Choroid plexus epithelial cell (primary cell): ENCODE results near the gene ANXA11.
"Not testable (repeated sequence)": the region's sequence is repeated elsewhere in the genome, so short reads cannot be mapped to it uniquely, and the experiment has no call there.

Source experiments
- DNase-seq: peaks from one replicate; pipeline ENCODE4 v3.0.0-alpha.2; 2010; ENCODE audit warnings: low read depth
- H3K4me3 ChIP-seq: 2 replicates; pipeline ENCODE4 v1.5.1; 2011; ENCODE audit warnings: low read depth, mild to moderate bottlenecking, control low read depth, low read length, moderate library complexity
- TF ChIP-seq, protein P1 (sequence below): conservative IDR thresholded peaks from 2 replicates; pipeline ENCODE4 v1.5.1; 2011; ENCODE audit warnings: low read depth, mild to moderate bottlenecking, control low read depth, inconsistent platforms, low read length, moderate library complexity

Gene ANXA11

DNA sequence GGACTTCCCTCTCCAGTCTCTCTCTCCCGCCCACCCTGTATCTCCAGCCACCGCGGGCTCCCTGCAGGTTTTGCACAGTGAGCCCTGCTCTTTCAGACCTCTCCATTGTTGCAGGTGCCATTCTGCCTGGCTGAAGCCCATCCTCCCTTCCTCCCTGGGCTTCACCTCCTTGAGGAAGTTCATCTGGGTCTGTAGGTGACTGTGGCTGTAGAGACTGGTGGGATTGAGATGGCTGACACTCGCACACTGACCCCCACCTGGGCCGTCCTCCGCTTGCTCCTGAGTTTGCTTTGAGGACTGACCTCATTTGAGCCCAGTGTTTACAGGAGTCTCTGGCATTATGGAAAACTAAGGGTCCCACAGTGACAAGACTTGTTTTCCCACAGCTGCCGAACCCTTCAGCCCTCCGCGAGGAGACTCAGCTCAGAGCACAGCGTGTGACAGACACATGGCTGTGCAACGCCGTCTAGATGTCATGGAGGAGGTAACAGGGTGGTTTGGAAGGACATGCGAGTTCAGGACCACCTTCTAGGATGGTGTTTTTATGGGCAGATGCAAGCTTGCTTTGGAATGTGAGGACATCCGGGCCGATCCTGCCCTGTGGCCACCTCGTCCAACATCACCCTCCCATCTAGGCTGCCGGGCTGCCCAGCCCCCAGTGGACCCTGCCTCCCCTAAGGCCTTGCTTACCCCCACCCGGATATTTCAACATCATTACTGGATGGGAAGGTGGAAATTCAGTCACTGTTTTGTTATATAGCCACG lies 63.5 kb downstream of the ANXA11 start:
- H3K4me3 ChIP-seq = no peak overlapping the region
- DNase-seq = no peak
- TF ChIP-seq, protein P1, sequence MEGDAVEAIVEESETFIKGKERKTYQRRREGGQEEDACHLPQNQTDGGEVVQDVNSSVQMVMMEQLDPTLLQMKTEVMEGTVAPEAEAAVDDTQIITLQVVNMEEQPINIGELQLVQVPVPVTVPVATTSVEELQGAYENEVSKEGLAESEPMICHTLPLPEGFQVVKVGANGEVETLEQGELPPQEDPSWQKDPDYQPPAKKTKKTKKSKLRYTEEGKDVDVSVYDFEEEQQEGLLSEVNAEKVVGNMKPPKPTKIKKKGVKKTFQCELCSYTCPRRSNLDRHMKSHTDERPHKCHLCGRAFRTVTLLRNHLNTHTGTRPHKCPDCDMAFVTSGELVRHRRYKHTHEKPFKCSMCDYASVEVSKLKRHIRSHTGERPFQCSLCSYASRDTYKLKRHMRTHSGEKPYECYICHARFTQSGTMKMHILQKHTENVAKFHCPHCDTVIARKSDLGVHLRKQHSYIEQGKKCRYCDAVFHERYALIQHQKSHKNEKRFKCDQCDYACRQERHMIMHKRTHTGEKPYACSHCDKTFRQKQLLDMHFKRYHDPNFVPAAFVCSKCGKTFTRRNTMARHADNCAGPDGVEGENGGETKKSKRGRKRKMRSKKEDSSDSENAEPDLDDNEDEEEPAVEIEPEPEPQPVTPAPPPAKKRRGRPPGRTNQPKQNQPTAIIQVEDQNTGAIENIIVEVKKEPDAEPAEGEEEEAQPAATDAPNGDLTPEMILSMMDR = no peak

DNA sequence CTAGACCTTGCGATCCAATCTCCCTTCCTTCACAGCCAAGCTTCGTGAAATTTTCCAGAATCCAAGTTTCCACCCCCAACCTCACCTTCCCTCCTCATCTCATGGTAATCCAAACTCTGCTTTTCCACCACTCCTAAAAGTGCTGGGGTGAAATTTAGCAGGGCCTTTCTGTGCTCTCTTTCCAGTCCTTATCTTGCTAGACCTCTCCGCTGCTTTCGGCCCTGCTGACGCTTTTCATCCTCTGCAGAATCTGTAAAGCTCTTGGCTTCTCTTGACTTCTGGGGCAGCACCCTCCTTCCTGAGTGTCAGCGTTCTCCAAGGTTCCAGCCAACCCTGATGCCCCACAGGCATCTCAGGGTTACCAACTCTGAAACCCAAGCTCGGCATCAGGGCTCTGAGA lies 65.1 kb downstream of the ANXA11 start:
- H3K4me3 ChIP-seq = no peak overlapping the region
- TF ChIP-seq, protein P1 = no peak
- DNase-seq = no peak

DNA sequence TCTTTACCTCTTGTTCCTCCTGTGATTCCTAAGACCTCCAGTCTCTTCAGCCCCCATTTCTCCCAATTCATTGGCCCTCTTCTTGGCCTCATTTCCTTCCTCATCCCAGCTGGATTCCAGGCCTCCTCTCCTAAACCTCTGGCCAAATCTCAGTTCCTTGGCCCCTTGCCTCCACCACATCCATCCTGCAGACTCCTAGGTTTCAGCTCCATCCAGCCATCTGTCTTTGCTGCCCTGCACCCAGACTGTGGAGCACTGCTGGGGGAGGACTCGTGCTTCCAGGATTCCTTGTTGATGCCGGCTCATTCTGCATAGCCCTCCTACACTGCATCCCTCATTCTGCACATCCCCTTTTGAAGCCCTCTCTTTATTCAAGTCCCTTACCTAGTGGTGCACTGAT lies 66.1 kb downstream of the ANXA11 start:
- no peak for DNase-seq
- no peak overlapping the region for H3K4me3 ChIP-seq
- TF ChIP-seq, protein P1 = no peak

DNA sequence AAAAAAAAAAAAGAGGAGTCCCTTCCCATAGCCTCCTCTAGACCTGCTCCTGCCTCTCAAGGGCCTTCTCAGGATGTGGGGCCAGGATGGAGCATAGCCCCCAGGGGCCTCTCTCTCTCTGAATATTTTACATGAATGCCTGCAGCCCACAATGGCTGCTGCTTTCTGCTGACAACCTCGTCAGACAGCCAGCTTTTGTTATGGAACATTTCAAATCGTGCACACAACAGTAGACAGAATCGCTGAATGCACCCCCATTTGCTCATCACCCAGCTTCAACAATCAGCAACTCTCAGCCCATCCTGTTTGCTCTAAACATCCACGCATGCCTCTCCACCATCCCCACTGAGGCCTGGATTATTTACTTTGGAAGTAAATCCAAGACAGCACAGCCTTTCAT lies 67.4 kb downstream of the ANXA11 start:
- DNase-seq = no peak
- no peak overlapping the region for H3K4me3 ChIP-seq
- TF ChIP-seq, protein P1 = no peak

DNA sequence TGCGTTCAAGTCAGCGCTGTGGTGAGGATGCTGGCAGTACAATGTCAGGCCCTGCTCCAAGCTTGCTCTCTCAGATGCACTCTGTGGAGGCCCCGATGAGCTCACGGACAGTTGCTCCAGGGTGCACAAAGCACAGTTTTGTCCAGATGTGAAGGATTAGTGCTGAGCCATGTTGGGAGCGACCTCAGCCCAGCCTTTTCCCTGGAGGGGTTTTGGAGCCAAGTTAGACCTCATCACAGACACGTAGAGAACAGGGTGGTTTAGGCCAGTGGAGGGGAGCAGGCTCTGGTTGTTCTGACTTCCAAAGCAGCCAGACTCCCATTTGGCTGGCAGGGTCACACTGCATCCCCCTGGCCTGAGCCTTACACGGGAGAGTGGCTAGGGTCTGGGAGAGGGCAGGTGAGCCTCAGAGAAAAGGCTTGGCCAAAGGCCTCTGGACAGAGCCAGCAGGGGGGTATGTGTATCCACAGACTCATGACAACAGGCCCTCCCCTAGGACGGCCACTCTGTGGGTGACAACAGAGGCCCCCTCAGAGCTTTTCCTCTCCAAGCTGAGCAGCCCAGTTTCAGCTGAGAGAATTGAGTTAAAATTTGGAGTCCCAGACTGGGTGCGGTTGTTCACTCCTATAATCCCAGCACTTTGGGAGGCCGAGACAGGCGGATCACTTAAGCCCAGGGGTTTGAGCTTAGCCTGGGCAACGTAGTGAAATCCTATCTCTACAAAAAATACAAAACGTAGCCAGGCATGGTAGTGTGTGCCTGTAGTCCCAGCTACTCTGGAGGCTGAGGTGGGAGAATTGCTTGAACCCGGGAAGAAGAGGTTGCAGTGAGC lies 68.1 kb downstream of the ANXA11 start:
- TF ChIP-seq, protein P1 = no peak
- H3K4me3 ChIP-seq = no peak overlapping the region
- DNase-seq = no peak

DNA sequence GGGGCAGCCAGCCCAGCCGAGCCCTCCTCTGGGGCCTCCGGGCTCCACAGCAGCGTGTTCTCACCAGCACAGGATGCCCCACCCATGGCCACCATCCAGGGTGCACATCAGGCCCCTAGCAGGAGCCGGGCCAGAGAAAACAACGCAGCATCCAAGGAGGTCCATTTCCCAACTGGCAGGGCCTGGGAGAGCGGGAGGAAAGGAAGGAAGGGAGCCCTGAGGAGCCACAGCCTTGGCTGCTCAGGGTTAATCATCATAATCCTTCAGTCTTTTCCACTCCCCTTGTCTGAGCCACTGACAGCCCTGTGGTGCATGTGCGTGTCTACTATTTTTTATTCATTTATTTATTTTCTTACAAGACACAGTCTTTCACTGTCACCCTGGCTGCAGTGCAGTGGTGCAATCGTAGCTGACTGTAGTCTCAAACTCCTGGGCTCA lies 69.2 kb downstream of the ANXA11 start:
- DNase-seq = peak; percentile 79
- TF ChIP-seq, protein P1 = no peak
- no peak overlapping the region for H3K4me3 ChIP-seq

DNA sequence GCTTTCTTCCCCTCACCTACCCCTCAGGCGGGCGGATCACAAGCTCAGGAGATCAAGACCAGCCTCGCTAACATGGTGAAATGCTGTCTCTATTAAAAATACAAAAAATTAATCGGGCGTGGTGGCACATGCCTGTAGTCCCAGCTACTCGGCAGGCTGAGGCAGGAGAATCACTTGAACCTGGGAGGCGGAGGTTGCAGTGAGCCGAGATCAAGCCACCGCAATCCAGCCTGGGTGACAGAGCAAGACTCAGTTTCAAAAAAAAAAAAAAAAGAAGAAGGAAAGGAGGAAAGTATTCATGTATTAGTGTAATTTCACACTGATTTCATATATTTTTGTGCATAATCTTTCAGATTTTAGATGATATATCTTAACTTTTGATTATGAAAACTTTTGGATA lies 71.7 kb downstream of the ANXA11 start:
- H3K4me3 ChIP-seq, DNase-seq: not testable (repeated sequence)
